HEK293T (cell line): ENCODE results near the gene PRSS48.

Experiments used
- CTBP1 ChIP-seq: fragments of 450-650 bp; IDR thresholded peaks from 2 replicates; pipeline ENCODE4 v1.6.1; 2016; ENCODE audit warnings: borderline replicate concordance
- FOXA1 ChIP-seq: fragments of 450-650 bp; IDR thresholded peaks from 2 replicates; pipeline ENCODE4 v1.6.1; 2016; ENCODE audit warnings: mild to moderate bottlenecking
- FOXM1 ChIP-seq: fragments of 450-650 bp; IDR thresholded peaks from 2 replicates; pipeline ENCODE4 v1.6.1; 2017; ENCODE audit warnings: mild to moderate bottlenecking, borderline replicate concordance
- SUZ12 ChIP-seq: fragments of 450-650 bp; IDR thresholded peaks from 2 replicates; pipeline ENCODE4 v1.6.1; 2016; ENCODE audit warnings: mild to moderate bottlenecking
- TARDBP ChIP-seq: fragments of 450-650 bp; IDR thresholded peaks from 2 replicates; pipeline ENCODE4 v1.6.1; 2016

DNA sequence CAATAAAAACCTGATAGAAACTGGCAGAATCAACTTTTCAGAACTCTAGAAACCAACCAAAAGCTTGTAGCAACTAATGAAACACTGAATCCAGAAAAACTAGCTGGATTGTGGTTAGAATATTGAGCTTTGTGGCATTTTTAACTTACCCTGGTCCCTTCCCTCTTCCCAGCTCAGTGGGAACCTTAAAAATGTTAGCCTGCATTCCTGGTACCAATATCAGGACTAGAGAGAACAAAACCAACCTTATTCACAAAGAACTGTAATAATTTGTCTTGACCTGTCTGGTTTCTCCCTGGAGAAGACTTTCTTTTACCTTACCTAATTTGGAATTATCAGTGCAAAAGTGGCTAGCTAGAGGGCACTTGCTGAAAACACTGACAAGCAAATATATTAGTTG, 27.3 kb downstream of the PRSS48 start:
- TF ChIP-seq TARDBP (no peak), FOXM1 (no peak), SUZ12 (no peak), CTBP1 (no peak), FOXA1 (no peak)
